ENCODE data around the gene GRK6. TPM values are rescaled to one million over a fixed set of nuclear protein-coding genes. Genes with fewer than 3 reads are reported as not detected.
A peak's percentile ranks its signal among the peaks of the same experiment; 100 is the strongest.

The GRK6 gene
- polyA plus RNA-seq, 1 experiment = 37.7 TPM

- ChIA-PET POLR2A (interaction anchor here (0.6 to 1.1 kb wide), 2 partner anchors 51 to 94 kb away, joined by 3 to 6 read pairs; partner anchors contain the start of gene PDLIM7), CTCF (interaction anchor here (0.9 to 10.0 kb wide), 34 partner anchors 10 to 742 kb away, joined by 3 to 352 read pairs (median 6); partner anchors contain the start of genes B4GALT7, DOK3, GRK6 and LMAN2)
- H3K27me3 ChIP-seq (ENCODE audit: control insufficient read depth, insufficient read depth, low read length) = peaks cover 33% of the 10 kb centered on the region
- H3K36me3 ChIP-seq (ENCODE audit: control insufficient read depth, insufficient read depth, low read length) = no peaks in the 10 kb centered on the region
- no peak for TF ChIP-seq CTCF (IDR thresholded peaks at IDR 0.05; ENCODE audit: insufficient read depth, low read depth, low read length)
- H3K4me3 ChIP-seq (ENCODE audit: low read depth, low read length) = peak overlapping the region; percentile 49
- no peak for DNase-seq (ENCODE audit: low read depth)
These were observed 23.2 kb upstream of the GRK6 start for GRCh38 chr5:177403102-177403791.

DNA sequence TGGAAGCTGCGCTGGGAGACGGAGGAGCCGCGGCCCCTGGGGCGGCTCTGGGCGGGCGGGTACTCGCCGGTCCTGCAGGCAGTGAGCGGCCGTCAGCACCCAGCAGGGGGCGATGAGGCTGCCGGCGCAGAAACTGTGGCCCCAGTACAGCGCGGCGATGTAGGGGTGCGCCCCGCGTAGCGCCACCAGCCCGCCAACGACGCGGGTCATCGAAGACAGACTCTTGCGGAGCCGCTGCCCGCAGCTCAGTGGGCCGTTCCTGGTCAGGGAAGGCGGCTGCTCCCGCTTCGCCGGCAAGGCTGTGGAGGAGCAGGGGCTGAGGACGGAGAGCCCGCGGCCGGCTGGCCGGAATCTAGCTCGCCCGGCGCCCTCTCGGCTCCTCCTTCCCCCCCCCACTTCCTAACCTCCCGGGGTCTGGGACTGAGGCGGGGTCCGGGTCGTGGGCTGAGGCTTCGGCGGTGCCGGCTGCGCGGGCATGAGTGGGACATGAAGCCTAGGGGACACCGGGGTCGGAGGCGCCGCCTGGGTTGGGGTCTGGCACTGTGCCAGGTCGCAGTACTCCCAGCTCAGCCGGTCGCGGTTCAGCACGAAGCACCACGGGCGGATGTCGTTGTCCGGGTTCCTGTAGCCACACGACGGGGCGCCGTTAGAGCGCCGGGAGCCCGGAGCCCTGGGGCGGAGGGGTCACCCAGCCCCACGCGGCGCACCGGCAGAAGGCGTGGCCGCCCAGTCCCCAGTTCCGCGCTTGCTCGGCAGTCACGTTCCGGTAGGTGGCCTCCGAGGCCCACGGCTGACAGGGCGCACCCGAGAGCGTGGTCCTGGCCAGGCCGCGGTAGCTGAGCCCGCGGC lies 22.5 kb upstream of the GRK6 start:
- Histone ChIP-seq H3K4me3 (ENCODE audit: low read depth, low read length) (peak overlapping the region; percentile 49), H3K36me3 (ENCODE audit: control insufficient read depth, insufficient read depth, low read length) (no peaks in the 10 kb centered on the region), H3K27me3 (ENCODE audit: control insufficient read depth, insufficient read depth, low read length) (peaks cover 32% of the 10 kb centered on the region)
- ChIA-PET CTCF (interaction anchor here (0.7 to 10.0 kb wide), 40 partner anchors 11 to 743 kb away, joined by 3 to 352 read pairs (median 6); partner anchors contain the start of genes DDX41, DOK3, GRK6 and LMAN2), POLR2A (interaction anchor here (0.6 to 1.1 kb wide), 3 partner anchors 50 to 194 kb away, joined by 3 to 12 read pairs (median 6); partner anchors contain the start of gene PDLIM7)
- peak; percentile 78 for TF ChIP-seq CTCF (IDR thresholded peaks at IDR 0.05; ENCODE audit: insufficient read depth, low read depth, low read length)
- no peak for DNase-seq (ENCODE audit: low read depth)

- POLR2A ChIA-PET = interaction anchor here (0.6 to 1.1 kb wide), 2 partner anchors 50 to 193 kb away, joined by 3 to 12 read pairs; no protein-coding TSS in a partner anchor
- Histone ChIP-seq H3K4me3 (ENCODE audit: low read depth, low read length) (peak overlapping the region; percentile 49), H3K36me3 (ENCODE audit: control insufficient read depth, insufficient read depth, low read length) (no peaks in the 10 kb centered on the region), H3K27me3 (ENCODE audit: control insufficient read depth, insufficient read depth, low read length) (peaks cover 28% of the 10 kb centered on the region)
- CTCF ChIA-PET = interaction anchor here (0.7 to 10.0 kb wide), 36 partner anchors 12 to 334 kb away, joined by 3 to 352 read pairs (median 7); partner anchors contain the start of genes DDX41, DOK3, GRK6 and LMAN2
- DNase-seq (ENCODE audit: low read depth) = no peak
- TF ChIP-seq CTCF (IDR thresholded peaks at IDR 0.05; ENCODE audit: insufficient read depth, low read depth, low read length) = no peak
These were observed 21.8 kb upstream of the GRK6 start for GRCh38 chr5:177404641-177405179.

- TF ChIP-seq CTCF (IDR thresholded peaks at IDR 0.05; ENCODE audit: insufficient read depth, low read depth, low read length) = no peak
These were observed 21.2 kb upstream of the GRK6 start for GRCh38 chr5:177405312-177405711.

More at GRCh38 chr5:177405312-177405711, 21.2 kb upstream of the GRK6 start:
- Histone ChIP-seq H3K4me3 (ENCODE audit: low read depth, low read length) (no peak overlapping the region), H3K36me3 (ENCODE audit: control insufficient read depth, insufficient read depth, low read length) (no peaks in the 10 kb centered on the region), H3K27me3 (ENCODE audit: control insufficient read depth, insufficient read depth, low read length) (peaks cover 22% of the 10 kb centered on the region)
- ChIA-PET POLR2A (no interaction called here), CTCF (interaction anchor here (0.7 to 10.0 kb wide), 14 partner anchors 11 to 292 kb away, joined by 3 to 352 read pairs (median 8); partner anchors contain the start of genes DDX41, GRK6, PDLIM7 and PRR7)
- DNase-seq (ENCODE audit: low read depth) = no peak

Data from BJ (cell line).